Activated CD8-positive, alpha-beta memory T cell treated with anti-CD3 and anti-CD28 coated beads for 36 hours (primary cell): ENCODE data around the gene P2RX3. TPM values are rescaled to one million over a fixed set of nuclear protein-coding genes. Genes with fewer than 3 reads are reported as not detected.

ENCODE experiments used
- CTCF ChIA-PET: fragments of 350-600 bp; sonication (Branson Sonifier 250); formaldehyde crosslinking; loops from one replicate; lab custom pipeline; 2021; ENCODE audit warnings: antibody characterized with exemption; lab: Charles Lee
- POLR2A ChIA-PET: fragments of 350-600 bp; sonication (Branson Sonifier 250); formaldehyde crosslinking; loops from one replicate; lab custom pipeline; 2021; ENCODE audit warnings: antibody characterized with exemption; lab: Charles Lee
- total RNA-seq, 2 experiments: library from RNA; stranded (reverse); gene quantifications; one replicate each; pipeline ENCODE4 v1.2.3, GENCODE V29; 2021

The P2RX3 gene
- total RNA-seq, 2 experiments from 2014 or later, result not detected

DNA sequence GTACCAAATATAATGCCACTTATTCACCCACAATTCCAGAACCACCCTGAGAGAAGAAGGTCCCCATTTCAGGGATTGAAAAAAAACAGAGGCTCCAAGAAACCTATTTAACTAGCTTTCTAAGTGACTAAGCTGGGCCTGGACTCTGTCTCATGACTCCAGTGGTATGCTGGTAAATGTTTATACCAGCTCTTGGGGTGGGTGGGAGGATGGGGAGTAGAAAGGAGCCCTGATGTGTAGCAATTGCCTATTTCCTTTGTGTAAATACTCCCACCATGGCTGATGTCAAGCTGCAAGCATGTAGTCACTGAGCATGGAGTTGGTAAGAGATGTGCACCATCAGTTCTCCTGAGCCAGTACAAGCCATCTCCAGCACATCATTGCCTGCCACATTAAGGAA, 40.0 kb downstream of the P2RX3 start:
- CTCF ChIA-PET, result no interaction called here

DNA sequence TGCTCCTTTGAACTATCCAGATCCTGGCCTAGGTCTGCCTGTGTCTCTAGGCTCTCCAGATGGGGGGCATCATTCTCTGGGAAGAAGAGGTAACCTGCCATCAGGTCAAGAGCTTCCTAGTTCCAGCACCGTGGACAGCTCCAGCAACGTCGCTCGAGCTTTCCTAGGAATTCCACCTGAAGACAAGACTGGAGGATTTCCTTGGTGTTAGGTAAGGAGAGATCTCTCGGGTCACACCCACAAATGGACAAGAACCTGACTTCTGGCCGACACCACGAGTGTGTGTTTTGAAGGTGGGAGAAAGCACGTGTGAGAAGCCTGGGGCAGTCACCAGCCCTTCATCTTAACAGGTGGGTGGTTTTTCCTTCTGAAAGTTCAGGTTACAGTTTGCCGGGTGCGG, 41.6 kb downstream of the P2RX3 start:
- CTCF ChIA-PET, result no interaction called here
- POLR2A ChIA-PET, result no interaction called here

More for the DNA sequence above, 40.0 kb downstream of the P2RX3 start:
- POLR2A ChIA-PET, result no interaction called here

DNA sequence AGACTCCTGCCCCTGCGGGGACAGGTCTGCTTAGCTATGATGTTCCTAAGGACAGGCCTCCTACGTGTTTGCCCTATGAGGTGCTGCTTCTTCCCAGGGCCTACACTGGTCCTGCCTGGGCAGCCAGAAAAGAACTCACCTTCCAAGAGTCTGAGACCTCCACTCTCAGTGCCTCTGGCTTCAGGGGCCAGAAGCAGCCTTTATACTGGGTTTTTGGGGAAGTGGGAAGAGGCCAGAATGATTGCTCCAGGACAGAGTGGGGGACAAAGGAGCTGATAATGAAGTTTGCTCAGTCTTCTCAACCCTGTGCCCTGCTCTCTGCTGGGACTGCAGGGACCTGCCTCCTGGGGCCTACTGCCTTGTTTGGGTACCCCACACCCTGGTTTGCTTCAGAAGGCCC, 42.8 kb downstream of the P2RX3 start, which contains the start of gene PRG3:
Gene PRG3 (minus strand): TSS at position 176 of the 400 bp plus-strand sequence. CDS start 442 bp downstream, outside the sequence.
- ChIA-PET CTCF (no interaction called here), POLR2A (no interaction called here)

DNA sequence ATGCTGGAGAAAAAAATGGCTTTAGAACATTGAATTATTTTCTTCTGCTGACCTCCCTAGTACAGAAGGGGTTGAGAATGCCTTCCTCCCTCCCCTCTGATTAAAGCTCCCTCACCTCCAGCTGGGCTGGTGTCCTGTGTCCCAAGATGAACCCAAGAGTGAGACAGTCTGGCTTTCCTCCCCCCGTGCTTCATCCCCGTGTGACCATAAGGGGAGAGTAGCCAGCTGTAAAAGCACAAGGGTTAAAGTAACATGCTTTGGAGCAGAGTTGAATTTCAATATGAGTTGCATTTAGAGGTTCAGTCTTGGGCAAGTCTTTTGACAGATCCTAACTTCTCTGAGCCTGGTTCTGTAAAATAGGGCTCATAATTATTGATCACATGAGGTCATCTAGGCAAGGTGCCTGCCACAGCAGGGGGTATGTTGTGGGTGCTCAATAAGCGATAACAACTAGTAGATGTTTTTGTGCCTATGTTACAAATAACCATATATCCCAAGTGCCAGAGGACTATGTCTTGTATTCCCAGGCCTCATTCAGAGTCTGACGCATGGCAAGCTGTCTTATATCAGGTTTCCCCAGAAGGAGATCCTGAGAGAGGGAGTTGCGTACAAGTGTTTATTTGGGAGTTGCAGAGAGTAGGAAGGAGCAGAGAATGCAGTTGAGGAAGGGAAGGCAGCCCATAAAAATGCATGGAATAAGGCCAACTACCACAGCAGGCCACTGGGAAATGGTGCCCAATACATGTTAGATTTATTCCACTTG, 48.2 kb downstream of the P2RX3 start:
- ChIA-PET CTCF (no interaction called here), POLR2A (no interaction called here)

DNA sequence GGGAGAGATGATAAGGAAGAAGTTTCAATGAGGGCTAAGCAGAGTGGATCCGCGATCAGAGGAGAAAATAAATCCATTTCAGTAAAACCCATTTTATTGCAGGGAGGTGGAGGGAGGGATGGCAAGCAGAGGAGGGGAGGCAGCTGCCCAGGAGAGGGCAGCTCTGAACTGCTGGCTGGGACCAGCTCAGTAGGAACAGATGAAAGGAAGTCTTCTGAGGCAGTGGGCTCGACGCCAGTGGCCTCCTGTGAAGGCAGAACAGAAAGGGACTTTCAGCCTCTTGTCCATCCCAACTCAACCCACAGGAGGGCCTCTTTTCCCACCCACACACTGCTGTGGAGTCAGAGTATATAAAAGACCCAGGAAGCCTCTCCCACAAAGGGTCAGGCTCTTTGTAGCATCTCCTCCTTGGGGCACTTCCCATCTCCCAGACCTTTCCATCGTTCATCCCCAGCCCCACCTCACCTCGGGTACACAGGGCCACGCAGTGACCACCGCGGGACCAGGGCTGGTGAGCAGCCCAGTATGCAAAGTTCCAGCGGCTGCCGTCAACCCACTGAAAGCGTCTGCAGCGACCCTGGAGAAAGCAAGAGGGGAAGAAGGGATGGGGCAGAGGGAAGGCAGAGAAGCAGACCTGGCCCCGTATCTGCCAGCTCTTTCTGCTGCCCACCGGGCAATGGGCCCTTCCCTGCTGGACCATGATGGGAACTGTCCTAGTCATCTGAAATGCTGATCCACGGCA, 49.3 kb downstream of the P2RX3 start:
- CTCF ChIA-PET, result interaction anchor here (0.5 kb wide), 1 partner anchor 37 kb away, joined by 3 read pairs; no protein-coding TSS in a partner anchor

DNA sequence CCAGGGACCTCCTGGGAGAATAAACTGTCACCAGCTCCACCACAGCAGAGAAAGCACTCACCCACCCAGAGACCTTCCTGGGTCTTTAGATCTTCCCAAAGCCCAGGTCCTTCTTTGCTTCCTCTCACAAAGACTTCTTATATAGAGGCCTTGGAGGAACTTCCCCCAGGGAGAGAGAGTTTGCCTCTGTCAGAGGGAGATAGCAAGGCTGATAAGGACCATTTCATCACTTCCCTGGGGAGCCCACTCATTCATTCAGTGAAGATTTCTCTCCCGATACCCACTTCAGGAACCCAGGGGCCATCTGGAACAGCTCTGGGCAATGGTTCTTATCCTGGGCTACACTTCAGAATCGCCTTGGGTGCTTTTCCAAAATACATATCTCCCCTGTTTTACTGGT, 52.4 kb downstream of the P2RX3 start, which contains the start of gene PRG2:
Gene PRG2 (minus strand): TSS at position 116 of the 400 bp plus-strand sequence. CDS start 706 bp downstream, outside the sequence.
- POLR2A ChIA-PET, result no interaction called here
- CTCF ChIA-PET, result no interaction called here

More for the DNA sequence above, 49.3 kb downstream of the P2RX3 start:
- POLR2A ChIA-PET, result no interaction called here

DNA sequence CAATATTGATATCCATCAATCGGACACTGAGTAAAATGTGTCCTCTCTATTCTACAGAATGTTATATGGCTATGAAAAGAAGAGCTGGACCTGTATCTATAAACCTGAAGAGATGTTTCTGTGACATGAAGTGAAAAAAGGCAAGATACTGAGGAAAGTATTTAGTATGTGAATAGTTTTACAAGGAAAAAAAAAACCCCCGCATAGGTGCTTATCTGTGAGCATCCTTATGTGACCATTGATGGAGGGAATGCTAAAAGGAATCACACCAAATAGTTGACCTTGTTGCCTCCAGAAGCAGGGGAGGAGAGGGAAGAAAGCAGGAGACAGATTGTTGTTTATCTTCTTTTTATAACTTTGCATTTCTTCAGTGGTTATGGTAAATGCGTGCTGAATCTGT, 53.0 kb downstream of the P2RX3 start:
- CTCF ChIA-PET, result no interaction called here
- POLR2A ChIA-PET, result no interaction called here

DNA sequence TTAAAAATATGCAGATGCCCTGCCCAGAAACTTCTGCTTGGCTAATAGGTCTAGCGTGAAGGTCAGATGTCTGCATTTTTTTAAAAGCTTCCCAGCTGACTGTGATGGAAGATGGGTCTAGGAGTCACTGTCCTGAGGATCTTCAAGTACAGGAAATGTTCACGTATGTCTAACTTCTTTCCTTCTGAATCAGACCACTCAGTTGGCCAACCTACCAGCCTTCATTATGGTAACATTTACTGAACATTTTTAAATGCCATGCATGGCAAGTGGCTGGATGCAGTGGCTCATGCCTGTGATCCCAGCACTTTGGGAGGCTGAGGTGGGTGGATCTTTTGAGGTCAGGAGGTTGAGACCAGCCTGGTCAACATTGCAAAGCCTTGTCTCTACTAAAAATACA, 53.4 kb downstream of the P2RX3 start:
- ChIA-PET POLR2A (no interaction called here), CTCF (no interaction called here)

DNA sequence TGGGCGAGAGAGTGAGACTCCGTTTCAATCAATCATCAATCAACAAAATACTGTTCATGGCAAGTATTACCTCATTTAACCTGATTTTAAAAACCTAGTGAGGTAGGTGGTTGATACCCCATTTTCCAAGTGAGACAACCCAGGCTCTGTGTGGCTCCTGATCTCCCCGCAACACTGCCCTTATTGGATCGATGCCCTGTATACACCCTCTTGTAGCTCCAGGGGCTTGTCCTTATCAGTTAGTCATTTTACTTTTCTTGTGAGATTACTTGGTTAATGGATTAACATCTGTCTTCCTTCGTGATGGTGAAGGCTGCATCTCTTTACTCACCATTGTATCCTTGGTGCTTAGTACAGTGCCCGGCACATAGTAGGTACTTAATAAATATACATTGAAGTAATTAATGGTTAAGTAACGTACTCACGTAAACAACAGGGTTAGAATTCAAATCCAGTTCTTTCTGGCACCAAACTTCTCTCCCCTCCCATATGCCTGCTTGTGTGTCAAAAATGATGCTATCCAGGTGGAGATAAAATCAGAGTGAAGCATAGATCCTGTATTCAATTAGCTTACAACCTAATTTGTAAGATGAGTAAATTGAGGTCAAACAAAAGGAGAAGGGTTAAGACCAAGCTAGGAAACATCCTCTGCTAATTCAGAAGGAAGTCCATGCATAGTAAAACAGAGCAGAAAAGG, 54.1 kb downstream of the P2RX3 start:
- ChIA-PET POLR2A (no interaction called here), CTCF (no interaction called here)

DNA sequence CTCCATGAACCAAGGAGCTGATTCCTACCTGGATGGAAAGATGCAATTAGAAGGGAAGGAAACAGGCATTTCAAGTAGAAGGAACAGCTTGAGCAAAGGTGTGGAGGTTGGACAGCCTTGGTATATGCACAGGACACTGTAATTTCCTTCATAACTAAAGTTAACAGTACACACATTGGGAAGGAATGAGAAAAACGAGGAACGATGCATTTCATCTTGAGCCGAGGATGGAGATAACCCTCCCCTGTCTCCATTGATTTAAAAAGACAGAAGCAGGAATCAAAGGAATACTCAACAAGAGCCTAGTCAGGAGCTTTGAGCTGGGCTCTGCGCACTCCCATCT, 54.6 kb downstream of the P2RX3 start:
- POLR2A ChIA-PET, result no interaction called here
- CTCF ChIA-PET, result no interaction called here

DNA sequence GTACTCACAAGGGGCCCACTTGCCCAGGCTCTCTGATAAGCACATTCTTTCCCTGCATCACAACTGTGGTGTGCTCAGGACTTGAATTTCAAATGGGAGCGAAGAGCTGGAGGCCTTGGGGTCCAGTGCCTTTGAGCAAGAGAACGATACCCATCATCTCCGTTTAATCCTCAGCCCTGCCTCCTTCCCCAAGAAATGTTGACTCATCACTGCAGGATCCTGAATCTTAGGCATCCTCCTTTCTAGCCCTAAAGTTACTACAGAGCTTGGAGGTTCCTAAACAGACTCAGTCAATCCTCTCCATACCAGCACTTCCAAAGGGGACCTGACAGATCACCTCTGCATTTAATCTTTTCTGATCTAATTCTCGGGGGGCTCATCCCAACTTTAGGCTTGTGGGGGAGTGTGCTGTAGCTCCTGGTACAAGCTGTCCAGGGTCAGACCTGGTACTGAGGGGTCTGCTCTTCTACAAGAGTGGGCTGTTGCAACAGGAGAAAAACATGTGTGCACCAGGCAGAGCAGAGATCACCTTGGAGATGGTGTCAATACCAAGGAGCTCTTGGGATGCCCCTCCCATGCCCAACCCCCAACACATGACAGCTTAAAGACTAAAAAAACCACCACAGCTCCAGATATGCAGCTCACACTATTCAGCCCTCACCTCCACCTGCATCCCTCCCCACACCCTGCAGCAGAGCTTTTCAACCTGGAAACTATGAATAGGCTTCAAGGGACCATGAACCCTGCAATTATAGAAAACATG, 56.2 kb downstream of the P2RX3 start:
- ChIA-PET POLR2A (no interaction called here), CTCF (interaction anchor here (0.5 to 1.4 kb wide), 5 partner anchors 10 to 66 kb away, joined by 3 to 4 read pairs (median 4); partner anchors contain the start of gene RTN4RL2)

DNA sequence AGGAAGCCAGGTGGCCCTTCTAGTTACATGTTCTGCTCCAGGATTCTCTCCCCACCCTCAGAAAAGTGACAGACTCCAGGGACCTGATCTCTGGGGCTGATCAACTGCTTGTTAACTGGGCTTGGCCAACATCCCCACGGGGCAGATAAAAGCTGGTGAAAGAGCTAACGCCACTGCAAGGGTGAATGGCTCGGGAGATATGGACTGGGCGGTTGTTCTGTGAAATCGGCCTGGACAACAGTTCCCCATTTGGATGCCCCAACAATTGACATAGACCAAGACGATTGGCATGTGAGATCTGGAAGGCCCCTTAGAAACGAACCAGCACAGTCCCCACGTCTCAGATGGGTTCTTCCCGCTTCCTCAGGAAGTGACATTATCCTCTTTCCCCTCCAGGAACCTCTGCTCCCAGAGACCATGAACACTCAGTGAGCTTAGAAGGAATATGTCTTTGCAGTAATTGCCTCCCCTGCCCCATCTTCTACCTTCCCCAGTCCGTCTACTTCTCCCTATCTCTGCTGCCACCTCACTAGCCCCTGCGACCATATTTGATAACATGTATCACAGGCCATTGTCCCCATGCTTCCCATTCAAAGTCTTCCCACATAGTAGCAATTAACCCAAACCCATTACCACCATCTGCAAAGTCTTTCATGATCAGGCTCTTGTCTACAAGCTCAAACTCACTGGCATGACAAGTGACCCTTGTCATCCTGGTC, 57.9 kb downstream of the P2RX3 start:
- POLR2A ChIA-PET, result no interaction called here
- CTCF ChIA-PET, result interaction anchor here (1.4 kb wide), 1 partner anchor 64 kb away, joined by 3 read pairs; the partner anchor contains the start of gene RTN4RL2

DNA sequence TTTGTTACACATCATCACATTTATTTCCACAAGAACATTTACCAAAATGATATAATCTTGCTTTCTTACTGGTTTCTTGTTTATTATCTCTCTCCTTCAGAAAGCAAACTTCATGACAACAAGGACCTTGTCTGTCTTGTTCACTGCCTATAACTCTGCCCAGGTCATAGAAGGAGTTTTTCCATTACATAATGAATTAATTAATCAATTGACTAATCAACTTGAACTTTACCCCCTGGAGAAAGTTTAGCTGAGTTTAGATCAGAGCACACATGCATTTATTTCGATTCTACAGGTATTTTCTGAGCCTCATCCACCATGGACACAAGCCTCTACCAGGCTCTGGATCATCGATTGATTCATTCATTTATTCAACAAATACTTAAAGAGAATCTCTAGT, 58.6 kb downstream of the P2RX3 start:
- ChIA-PET CTCF (no interaction called here), POLR2A (no interaction called here)

DNA sequence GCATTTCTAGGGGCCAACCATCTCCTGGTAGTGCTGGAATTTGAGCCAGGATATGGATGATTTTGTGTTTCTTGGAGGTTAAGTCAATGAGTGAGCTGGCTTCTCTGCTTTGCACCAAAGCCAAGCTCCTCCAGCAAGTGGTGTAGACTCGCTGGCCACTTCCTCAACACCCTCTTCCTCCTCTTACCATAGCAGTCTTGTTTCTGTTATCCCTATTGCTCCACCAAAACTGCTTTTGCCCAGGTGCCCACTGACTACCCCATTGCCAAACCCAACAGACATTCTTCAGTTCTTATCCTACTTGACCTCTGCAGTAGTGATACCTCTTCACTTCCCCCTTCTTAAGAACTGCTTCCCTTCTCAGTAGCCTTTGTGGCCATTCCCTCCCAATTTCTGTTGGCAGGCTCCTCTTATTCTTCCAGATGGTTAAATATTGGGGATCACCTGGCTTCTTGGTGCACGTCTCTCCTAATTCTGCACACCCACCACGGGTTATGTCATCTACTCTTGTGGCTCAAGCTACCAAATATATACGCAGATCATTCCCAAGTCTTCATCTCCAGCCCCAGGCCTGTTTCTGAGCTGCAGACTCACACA, 59.3 kb downstream of the P2RX3 start:
- CTCF ChIA-PET, result no interaction called here
- POLR2A ChIA-PET, result interaction anchor here (0.7 kb wide), 1 partner anchor 39 kb away, joined by 4 read pairs; no protein-coding TSS in a partner anchor

DNA sequence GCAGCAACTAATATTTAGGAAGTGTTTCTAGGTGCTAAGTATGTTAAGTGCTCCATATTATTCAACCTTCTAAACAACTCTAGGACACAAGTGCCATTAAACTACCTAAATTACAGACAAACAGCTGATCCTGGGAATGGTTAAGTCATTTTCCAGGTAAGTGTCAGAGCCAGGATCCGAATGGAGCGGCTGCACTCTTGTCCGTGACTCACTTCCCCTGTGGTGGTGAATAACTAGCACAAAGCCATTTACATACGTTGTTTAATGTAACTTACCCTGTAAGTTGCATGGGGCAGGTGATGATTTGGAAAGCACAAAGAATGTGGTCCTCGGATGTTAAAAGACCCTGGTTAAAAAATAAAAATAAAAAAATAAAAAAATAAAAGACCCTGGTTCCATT, 61.1 kb downstream of the P2RX3 start:
- POLR2A ChIA-PET, result interaction anchor here (1.1 kb wide), 1 partner anchor 9 kb away, joined by 3 read pairs; no protein-coding TSS in a partner anchor
- CTCF ChIA-PET, result no interaction called here

DNA sequence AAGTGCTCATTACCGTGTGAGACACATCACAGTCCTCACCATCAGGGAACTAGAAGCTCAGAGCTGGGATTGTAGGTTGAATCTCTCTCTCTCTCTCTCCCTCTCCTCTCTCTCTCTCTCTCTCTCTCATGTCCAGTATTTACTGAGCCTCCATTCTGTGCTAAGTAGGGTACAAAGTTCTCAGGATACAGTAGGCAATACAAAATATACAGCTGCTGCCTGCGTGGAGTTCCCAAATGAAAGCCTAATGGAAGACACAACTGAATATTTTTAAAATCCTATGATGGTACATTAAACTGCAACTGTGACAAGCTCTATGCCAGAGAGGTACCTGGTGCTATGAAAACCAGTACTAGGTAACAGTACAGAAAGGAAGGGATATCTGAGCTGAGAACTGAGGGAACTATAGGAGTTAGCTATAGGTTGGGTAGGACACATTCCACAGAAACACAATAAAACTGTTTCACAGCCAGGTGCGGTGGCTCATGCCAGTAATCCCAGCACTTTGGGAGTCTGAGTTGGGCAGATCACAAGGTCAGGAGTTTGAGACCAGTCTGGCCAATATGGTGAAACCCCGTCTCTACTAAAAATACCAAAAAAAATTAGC, 61.9 kb downstream of the P2RX3 start:
- ChIA-PET CTCF (interaction anchor here (0.6 kb wide), 1 partner anchor 50 kb away, joined by 3 read pairs; no protein-coding TSS in a partner anchor), POLR2A (no interaction called here)

DNA sequence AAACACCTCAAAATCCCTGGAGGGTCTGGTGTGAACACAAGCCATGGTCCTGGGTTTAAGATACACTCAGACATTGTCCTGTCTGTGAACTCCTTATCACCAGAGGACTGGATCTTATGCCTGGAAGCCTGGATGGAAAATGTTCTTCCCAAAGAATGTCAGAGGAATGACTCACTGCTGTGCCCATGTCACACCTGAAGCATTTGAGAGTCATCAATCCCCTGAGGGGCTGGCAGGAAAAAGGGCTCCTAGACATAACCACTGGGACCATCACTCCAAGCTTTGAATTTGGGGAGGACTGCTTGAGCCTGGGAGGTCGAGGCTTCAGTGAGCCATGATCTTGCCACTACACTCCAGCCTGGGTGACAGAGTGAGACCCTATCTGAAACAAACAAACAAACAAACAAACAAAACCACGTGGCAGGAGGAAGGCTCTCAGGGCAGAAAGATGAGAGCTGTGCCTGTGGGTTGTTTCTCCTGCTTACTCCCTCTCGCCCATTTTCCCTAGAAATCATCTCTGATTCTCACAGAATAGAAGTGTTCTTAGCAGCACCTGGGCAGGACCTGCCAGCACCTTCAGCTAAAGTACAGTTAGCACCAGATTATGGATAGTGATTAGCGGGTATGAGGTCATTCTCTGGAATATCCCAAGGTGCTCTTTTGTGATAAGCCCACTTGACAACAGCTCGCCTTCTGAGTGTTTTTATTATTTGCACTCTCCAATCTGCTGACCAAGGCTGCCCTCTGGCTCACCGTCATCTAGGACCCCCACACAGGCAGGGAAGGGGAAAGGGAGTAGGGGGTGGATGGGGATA, 64.2 kb downstream of the P2RX3 start:
- ChIA-PET CTCF (interaction anchor here (0.9 kb wide), 1 partner anchor 52 kb away, joined by 4 read pairs; no protein-coding TSS in a partner anchor), POLR2A (interaction anchor here (1.4 to 2.6 kb wide), 2 partner anchors 23 to 28 kb away, joined by 3 to 8 read pairs; no protein-coding TSS in a partner anchor)
